HG03097 (cell line): ENCODE measurements around the gene RSU1.

Experiments used
- ATAC-seq: cut with Tn5 transposase; IDR thresholded peaks from one replicate; pipeline ENCODE4 v1.9.1; 2021; ENCODE audit not compliant: unreplicated experiment, low FRiP score

The RSU1 gene

GRCh38 chr10:16822726-16823360 lies 5.6 kb upstream of the RSU1 start:
- no peak for ATAC-seq

DNA sequence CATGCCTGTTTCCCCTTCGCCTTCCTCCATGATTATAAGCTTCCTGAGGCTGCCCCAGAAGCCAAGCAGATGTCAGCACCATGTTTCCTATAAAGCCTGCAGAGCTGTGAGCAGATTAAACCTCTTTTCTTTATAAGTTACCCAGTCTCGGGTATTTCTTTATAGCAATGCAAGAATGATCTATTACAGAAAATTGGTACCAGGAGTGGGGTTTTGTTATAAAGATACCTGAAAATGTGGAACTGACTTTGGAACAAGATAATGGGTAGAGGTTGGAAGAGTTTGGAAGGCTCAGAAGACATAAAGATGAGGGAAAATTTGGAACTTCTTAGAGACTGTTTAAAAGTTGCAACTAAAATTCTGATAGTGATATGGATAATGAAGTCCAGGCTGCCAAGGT lies 4.8 kb upstream of the RSU1 start:
- no peak for ATAC-seq

DNA sequence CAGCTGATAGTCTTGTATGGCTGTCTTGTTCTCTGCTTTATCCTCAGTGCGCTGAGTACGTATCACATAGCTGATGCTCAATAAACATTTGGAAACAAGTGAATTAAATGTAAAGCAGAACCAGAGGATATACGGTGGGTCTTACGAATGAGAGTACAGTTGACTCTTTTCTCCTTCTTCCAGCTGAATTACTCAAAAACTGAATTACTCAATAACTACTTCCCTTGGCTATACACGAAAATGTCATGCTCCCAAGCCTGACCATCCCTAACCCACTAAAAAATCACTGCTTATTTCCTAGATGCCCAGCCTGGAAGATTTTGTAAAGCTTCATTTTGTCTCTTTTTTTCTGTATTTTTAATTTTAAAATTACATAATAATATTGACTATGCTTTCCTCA lies 3.2 kb upstream of the RSU1 start:
- ATAC-seq, result no peak

- ATAC-seq, result no peak
Observed at GRCh38 chr10:16820018-16820417, 2.8 kb upstream of the RSU1 start.

GRCh38 chr10:16819436-16819835 lies 2.2 kb upstream of the RSU1 start:
- no peak for ATAC-seq

- ATAC-seq, result no peak
Observed at GRCh38 chr10:16819026-16819425, 1.8 kb upstream of the RSU1 start.

GRCh38 chr10:16816830-16817124 lies 447 bp downstream of the RSU1 start:
- ATAC-seq, result no peak

DNA sequence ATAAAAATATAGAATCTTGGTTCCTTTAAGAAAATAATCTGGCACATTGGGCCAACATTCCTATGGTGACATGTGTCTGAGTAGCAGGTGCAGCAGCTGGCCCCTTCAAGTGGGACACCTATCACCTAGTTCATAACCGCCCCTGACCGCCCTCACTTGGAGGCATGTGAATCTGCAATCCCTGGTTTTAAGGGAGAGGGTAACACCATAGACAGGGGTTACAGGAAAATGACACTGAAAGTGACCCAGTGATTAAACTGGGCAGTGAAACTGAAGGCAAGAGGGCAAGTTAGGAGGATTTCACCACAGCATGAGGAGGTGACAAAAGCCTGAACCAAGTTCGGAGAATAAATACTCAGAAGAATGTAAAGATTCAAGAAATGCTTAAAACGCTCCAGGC lies 1.1 kb downstream of the RSU1 start:
- ATAC-seq, result no peak

DNA sequence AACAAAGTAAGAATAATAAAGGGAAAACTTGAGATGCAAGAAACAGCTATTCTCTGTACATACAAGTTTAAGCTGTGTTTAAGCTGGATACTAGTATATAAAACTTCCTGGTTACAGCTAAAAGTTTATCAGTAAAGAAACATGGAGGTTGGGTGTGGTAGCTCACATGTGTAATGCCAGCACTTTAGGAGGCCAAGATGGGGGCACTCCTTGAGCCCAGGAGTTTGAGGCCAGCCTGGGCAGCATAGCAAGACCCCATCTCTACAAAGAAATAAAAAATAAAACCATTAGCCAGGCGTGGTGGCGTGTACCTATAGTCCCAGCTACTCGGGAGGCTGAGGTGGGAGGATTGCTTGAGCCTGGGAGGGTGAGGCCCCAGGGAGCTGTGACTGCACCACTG lies 3.2 kb downstream of the RSU1 start:
- ATAC-seq, result no peak

GRCh38 chr10:16812676-16813075 lies 4.5 kb downstream of the RSU1 start:
- no peak for ATAC-seq

DNA sequence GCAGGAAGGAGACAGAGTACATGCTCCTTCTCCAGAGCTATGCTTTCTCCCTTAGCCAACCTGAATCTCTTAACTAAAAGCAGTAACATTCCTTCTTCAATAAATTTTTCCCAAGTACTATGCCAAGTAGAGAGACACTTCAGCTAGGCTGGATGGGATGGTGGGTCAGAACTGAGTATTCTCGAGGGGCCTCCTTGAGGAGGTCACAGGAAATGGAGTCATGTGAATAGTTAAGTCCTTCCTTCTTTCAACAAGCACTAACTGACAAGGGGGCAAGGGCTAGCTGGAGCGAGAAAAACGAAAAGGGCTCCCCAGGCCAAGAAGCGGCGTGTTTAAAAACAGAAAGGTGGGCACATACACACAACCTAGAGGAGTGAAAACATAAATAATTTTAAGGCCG lies 5.5 kb downstream of the RSU1 start:
- ATAC-seq, result no peak

- ATAC-seq, result no peak
Observed at GRCh38 chr10:16811292-16811691, 5.9 kb downstream of the RSU1 start.

GRCh38 chr10:16809074-16809718 lies 8.0 kb downstream of the RSU1 start:
- ATAC-seq, result no peak

DNA sequence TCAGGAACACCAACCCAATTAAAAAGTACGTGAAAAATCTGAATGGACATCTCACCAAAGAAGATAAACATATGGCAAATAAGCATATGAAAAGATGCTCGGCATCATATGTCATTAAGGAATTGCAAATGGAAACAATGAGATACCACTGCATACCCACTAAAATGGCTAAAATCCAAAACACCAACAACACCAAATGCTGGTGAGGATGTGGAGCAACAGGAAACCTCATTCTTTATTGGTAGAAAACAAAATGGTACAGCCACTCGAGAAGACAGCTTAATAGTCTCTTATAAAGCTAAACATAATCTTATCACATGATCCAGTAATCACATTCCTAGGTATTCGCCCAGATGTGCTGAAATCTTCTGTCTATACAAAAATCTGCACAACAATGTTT lies 13.1 kb downstream of the RSU1 start:
- no peak for ATAC-seq

DNA sequence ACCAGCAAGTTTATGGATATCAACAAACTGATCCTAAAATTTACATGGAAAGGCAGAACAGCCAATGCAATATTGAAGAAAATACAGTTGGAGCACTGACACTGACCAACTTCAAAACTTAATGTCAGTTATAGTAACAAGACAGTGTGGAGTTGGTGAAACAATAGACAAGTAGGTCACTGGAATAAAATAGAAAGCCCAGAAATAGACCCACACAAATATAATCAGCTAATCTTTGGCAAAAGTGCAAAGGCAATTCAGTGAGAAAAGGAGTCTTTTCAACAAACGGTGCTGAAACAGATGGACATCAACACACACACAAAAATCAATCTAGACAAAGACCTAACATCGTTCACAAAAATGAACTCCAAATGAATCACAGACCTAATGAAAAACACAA lies 13.8 kb downstream of the RSU1 start:
- ATAC-seq, result no peak

GRCh38 chr10:16799621-16800020 lies 17.6 kb downstream of the RSU1 start:
- ATAC-seq, result no peak

- ATAC-seq, result no peak
Observed at GRCh38 chr10:16798571-16798970, 18.7 kb downstream of the RSU1 start.

DNA sequence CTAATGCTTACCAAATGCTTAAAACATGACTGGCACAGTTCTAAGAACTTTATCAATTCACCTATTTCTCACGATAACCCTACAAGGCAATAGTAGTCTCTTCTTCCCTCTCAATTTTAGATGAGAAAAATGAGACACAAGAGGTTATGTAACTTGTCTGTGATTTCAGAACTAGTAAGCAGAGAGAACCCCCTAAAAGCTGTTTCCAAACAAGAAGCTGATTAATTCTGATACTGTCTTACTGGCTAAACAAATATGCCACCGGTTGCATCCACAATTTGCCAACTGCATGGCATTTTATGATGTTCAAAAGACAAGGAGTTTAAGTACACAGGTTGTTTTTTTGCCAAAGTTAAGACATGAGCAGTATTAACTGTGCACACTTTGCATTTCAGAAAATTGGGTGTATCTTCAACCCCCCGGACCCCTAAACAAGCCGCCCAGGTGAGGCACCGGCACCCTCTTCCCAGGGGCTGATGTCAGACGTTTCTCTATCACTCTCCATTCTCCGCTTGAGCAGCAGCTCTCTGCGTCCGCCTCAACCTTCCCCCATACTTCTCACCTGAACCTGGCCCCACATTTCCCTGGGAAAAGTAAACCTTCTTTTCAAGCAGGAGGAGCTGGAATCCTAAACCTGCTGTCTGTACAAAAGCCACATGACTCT lies 21.7 kb downstream of the RSU1 start:
- no peak for ATAC-seq

GRCh38 chr10:16794005-16794404 lies 23.2 kb downstream of the RSU1 start:
- ATAC-seq, result no peak

DNA sequence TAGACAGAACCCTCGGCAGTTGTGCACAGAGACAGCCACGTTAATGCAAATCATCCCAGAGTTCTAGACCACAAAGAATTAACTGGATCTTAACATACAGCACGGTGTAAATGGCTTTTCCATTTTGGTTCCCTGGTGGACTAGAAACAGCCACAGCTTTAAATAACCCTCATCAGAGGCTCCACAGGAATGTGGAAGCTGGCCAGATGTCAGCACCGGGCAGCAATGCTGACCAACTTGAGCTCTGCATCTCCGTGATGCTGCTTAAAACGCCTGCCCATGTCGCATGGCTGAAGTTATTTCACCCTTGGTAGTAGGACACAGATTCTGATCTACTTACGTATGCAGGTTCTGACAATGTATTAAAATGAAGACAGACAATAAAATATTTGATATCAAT lies 24.5 kb downstream of the RSU1 start:
- no peak for ATAC-seq

DNA sequence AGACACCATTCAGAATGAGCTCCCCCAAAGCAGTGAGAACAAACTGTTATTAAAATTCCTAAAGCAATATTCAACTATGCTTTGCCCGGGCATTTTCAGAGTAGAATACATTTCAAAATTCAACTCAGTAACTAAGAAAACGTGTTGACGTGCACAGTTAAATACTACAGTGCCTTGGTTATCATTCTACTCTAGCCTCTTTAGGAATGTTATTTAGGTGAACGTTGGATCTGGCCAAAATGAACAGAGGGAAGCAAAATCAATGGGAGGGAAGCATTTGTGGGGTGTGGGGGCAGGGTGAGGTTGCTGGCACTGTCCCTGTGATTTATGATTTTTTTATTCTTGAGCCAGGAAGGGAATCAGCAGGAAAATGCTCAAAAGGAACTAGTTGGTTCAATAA lies 27.5 kb downstream of the RSU1 start:
- ATAC-seq, result no peak

- no peak for ATAC-seq
Observed at GRCh38 chr10:16789261-16789660, 28.0 kb downstream of the RSU1 start.
